HG03280 (cell line): ENCODE data around the gene KCTD4.
"Not testable (repeated sequence)": the region's sequence is repeated elsewhere in the genome, so short reads cannot be mapped to it uniquely, and the experiment has no call there.

ENCODE experiments used
- ATAC-seq: cut with Tn5 transposase; IDR thresholded peaks from one replicate; pipeline ENCODE4 v1.9.1; 2021; ENCODE audit warnings: mild to moderate bottlenecking, moderate library complexity; ENCODE audit not compliant: unreplicated experiment

Gene KCTD4

GRCh38 chr13:45216193-45216592 lies 15.3 kb upstream of the KCTD4 start:
- ATAC-seq: no peak

GRCh38 chr13:45215392-45216077 lies 14.7 kb upstream of the KCTD4 start:
- ATAC-seq: no peak

GRCh38 chr13:45209229-45209628 lies 8.4 kb upstream of the KCTD4 start:
- ATAC-seq: no peak

GRCh38 chr13:45208132-45208531 lies 7.3 kb upstream of the KCTD4 start:
- no peak for ATAC-seq

GRCh38 chr13:45207319-45207718 lies 6.5 kb upstream of the KCTD4 start:
- ATAC-seq: no peak

- ATAC-seq: peak; percentile 42
These were observed 5.5 kb upstream of the KCTD4 start for GRCh38 chr13:45206340-45206739.

- no peak for ATAC-seq
These were observed 4.3 kb upstream of the KCTD4 start for GRCh38 chr13:45205124-45205523.

GRCh38 chr13:45199711-45200110 lies 1.1 kb downstream of the KCTD4 start:
- ATAC-seq: no peak

GRCh38 chr13:45198924-45199323 lies 1.9 kb downstream of the KCTD4 start:
- ATAC-seq: no peak

GRCh38 chr13:45198041-45198440 lies 2.8 kb downstream of the KCTD4 start:
- no peak for ATAC-seq

GRCh38 chr13:45196622-45197021 lies 4.2 kb downstream of the KCTD4 start:
- no peak for ATAC-seq

GRCh38 chr13:45196096-45196495 lies 4.7 kb downstream of the KCTD4 start:
- no peak for ATAC-seq

- ATAC-seq: no peak
These were observed 5.4 kb downstream of the KCTD4 start for GRCh38 chr13:45195421-45195820.

- ATAC-seq: no peak
These were observed 6.5 kb downstream of the KCTD4 start for GRCh38 chr13:45194081-45194939.

- no peak for ATAC-seq
These were observed 9.0 kb downstream of the KCTD4 start for GRCh38 chr13:45191874-45192273.

- not testable (repeated sequence) for ATAC-seq
These were observed 11.3 kb downstream of the KCTD4 start for GRCh38 chr13:45189511-45189910.

- not testable (repeated sequence) for ATAC-seq
These were observed 11.8 kb downstream of the KCTD4 start for GRCh38 chr13:45189077-45189476.

GRCh38 chr13:45185286-45185685 lies 15.6 kb downstream of the KCTD4 start:
- no peak for ATAC-seq

- ATAC-seq: no peak
These were observed 16.2 kb downstream of the KCTD4 start for GRCh38 chr13:45184693-45185092.

GRCh38 chr13:45180713-45181601 lies 19.9 kb downstream of the KCTD4 start:
- ATAC-seq: no peak

GRCh38 chr13:45180303-45180702 lies 20.5 kb downstream of the KCTD4 start:
- ATAC-seq: no peak
